HepG2 (cell line): Measurements from ENCODE around the gene MZF1. TPM values are rescaled to one million over a fixed set of nuclear protein-coding genes. Genes with fewer than 3 reads are reported as not detected.
A peak's percentile ranks its signal among the peaks of the same experiment; 100 is the strongest.

ENCODE experiments used
- CENPBD1 ChIP-seq: sonication (generic); formaldehyde crosslinking; IDR thresholded peaks from 2 replicates; pipeline ENCODE4 v1.8.0; 2022; ENCODE audit warnings: missing genetic modification reagents, low read depth, mild to moderate bottlenecking, borderline replicate concordance
- CREB1 ChIP-seq, 2 experiments: fragments of 450-650 bp in 1 of 2; IDR thresholded peaks; 2 replicates each; pipeline ENCODE4 v1.6.1; 2016 to 2017; ENCODE audit warnings: control low read depth in 1 of 2, mild to moderate bottlenecking in 1 of 2, missing compliant biosample characterization in 1 of 2, missing genetic modification characterization in 1 of 2
- GLI4 ChIP-seq: sonication (generic); formaldehyde crosslinking; IDR thresholded peaks from 2 replicates; pipeline ENCODE4 v1.5.1; 2020; ENCODE audit warnings: missing genetic modification reagents, mild to moderate bottlenecking, moderate library complexity, borderline replicate concordance
- HMGXB3 ChIP-seq: sonication (generic); formaldehyde crosslinking; IDR thresholded peaks from 2 replicates; pipeline ENCODE4 v1.4.0; 2020; ENCODE audit warnings: missing genetic modification reagents, borderline replicate concordance
- IKZF4 ChIP-seq: sonication (generic); formaldehyde crosslinking; IDR thresholded peaks from 2 replicates; pipeline ENCODE4 v1.5.1; 2020; ENCODE audit warnings: borderline replicate concordance, mild to moderate bottlenecking, low read depth, missing genetic modification reagents; ENCODE audit errors: not compliant biosample characterization
- JDP2 ChIP-seq: sonication (generic); formaldehyde crosslinking; IDR thresholded peaks from 2 replicates; pipeline ENCODE4 v1.8.1; 2022; ENCODE audit warnings: missing genetic modification reagents, borderline replicate concordance
- MXI1 ChIP-seq: IDR thresholded peaks from 3 replicates; pipeline ENCODE4 v1.6.1; 2012; ENCODE audit warnings: low read depth, low read length, inconsistent platforms, borderline replicate concordance
- NONO ChIP-seq, 2 experiments: fragments of 450-650 bp in 1 of 2; sonication (generic) in 1 of 2; formaldehyde crosslinking in 1 of 2; IDR thresholded peaks in 1 of 2; conservative IDR thresholded peaks in 1 of 2; 2 replicates each; pipeline versions ENCODE4 v1.6.1 to v1.8.0; 2017 to 2022; ENCODE audit warnings: mild to moderate bottlenecking in 1 of 2, missing genetic modification reagents in 1 of 2, moderate library complexity in 1 of 2
- PHF20 ChIP-seq: sonication (generic); formaldehyde crosslinking; IDR thresholded peaks from 2 replicates; pipeline ENCODE4 v1.5.0; 2020; ENCODE audit warnings: mild to moderate bottlenecking, missing genetic modification reagents
- PPARG ChIP-seq: conservative IDR thresholded peaks from 2 replicates; pipeline ENCODE4 v1.6.1; 2016; ENCODE audit warnings: missing biosample characterization, missing genetic modification reagents
- SP1 ChIP-seq, 2 experiments: fragments of 450-650 bp in 1 of 2; sonication (generic) in 1 of 2; formaldehyde crosslinking in 1 of 2; IDR thresholded peaks; 2 replicates each; pipeline versions ENCODE4 v1.4.0 to v1.6.1; 2016 to 2020; ENCODE audit warnings: missing genetic modification reagents in 1 of 2
- SRSF4 ChIP-seq: fragments of 200-400 bp; formaldehyde crosslinking; IDR thresholded peaks from one replicate; pipeline ENCODE4 v1.6.1; 2018; ENCODE audit warnings: mild to moderate bottlenecking, low read depth, low read length, moderate library complexity; ENCODE audit not compliant: poor library complexity, severe bottlenecking
- U2AF2 ChIP-seq: fragments of 200-400 bp; formaldehyde crosslinking; IDR thresholded peaks from 2 replicates; pipeline ENCODE4 v1.6.1; 2017; ENCODE audit warnings: low read depth, mild to moderate bottlenecking, low read length
- ZBTB21 ChIP-seq: sonication (generic); formaldehyde crosslinking; IDR thresholded peaks from 2 replicates; pipeline ENCODE4 v1.4.0; 2020; ENCODE audit warnings: missing genetic modification reagents
- ZFAT ChIP-seq: sonication (generic); formaldehyde crosslinking; conservative IDR thresholded peaks from 2 replicates; pipeline ENCODE4 v1.8.1; 2023; ENCODE audit warnings: missing genetic modification reagents, inconsistent platforms
- ZNF350 ChIP-seq: sonication (generic); formaldehyde crosslinking; IDR thresholded peaks from 2 replicates; pipeline ENCODE4 v1.4.0; 2020; ENCODE audit warnings: mild to moderate bottlenecking, low read depth, missing genetic modification reagents, borderline replicate concordance
- ZNF441 ChIP-seq: sonication (generic); formaldehyde crosslinking; IDR thresholded peaks from 2 replicates; pipeline ENCODE4 v1.7.0; 2021; ENCODE audit warnings: missing genetic modification reagents, borderline replicate concordance
- ZNF577 ChIP-seq: sonication (generic); formaldehyde crosslinking; IDR thresholded peaks from 2 replicates; pipeline ENCODE4 v1.4.0; 2020; ENCODE audit warnings: mild to moderate bottlenecking, low read depth, missing genetic modification reagents, borderline replicate concordance
- ZNF639 ChIP-seq: conservative IDR thresholded peaks from 2 replicates; pipeline ENCODE4 v1.6.1; 2018; ENCODE audit warnings: missing genetic modification reagents
- ZNF720 ChIP-seq: sonication (generic); formaldehyde crosslinking; IDR thresholded peaks from 2 replicates; pipeline ENCODE4 v1.4.0; 2020; ENCODE audit warnings: missing genetic modification reagents
- ZNF761 ChIP-seq: sonication (generic); formaldehyde crosslinking; conservative IDR thresholded peaks from 2 replicates; pipeline ENCODE4 v1.4.0; 2020; ENCODE audit warnings: mild to moderate bottlenecking, missing genetic modification reagents
- ZSCAN12 ChIP-seq: sonication (generic); formaldehyde crosslinking; IDR thresholded peaks from 2 replicates; pipeline ENCODE4 v1.9.0; 2021; ENCODE audit warnings: mild to moderate bottlenecking, missing genetic modification reagents
- polyA plus RNA-seq, 8 experiments: library from polyadenylated mRNA; depleted of rRNA in 3 of 8; stranded (reverse) in 7 of 8; unstranded in 1 of 8; fragments of >200 nt; fragmentation: Illumina TruSeq in 4 of 8; extraction: Trizol in 4 of 8; gene quantifications; 2 replicates each; pipeline versions ENCODE4 v1.2.1 to v1.2.3, GENCODE V29; 2011 to 2016; ENCODE audit warnings: low read depth in 4 of 8, missing spikeins in 1 of 8, mixed read lengths in 1 of 8; ENCODE audit not compliant: insufficient read depth in 1 of 8
- total RNA-seq, 5 experiments: library from RNA; depleted of rRNA; stranded (reverse); fragments of >200 nt; fragmentation: Illumina TruSeq; extraction: Trizol; gene quantifications; 2 replicates each; pipeline ENCODE4 v1.2.3, GENCODE V29; 2016; ENCODE audit warnings: low read depth in 1 of 5

MZF1 gene
- total and polyA plus RNA-seq, 2 of the 13 experiments (the other 11 are each of a cell fraction or from before 2014, with no cell fraction given): 3.1 to 8.1 TPM

- TF ChIP-seq SP1 (IDR thresholded peaks at IDR 0.05): no peak
- TF ChIP-seq SP1 (CRISPR knock-in tag; IDR thresholded peaks at IDR 0.05): peak; percentile 41; the same call in 1 of the 2 replicates
- TF ChIP-seq GLI4 (CRISPR knock-in tag): peak; percentile 19; the same call in 1 of the 2 replicates
- peak; percentile 15; the same call in 1 of the 2 replicates for TF ChIP-seq HMGXB3 (CRISPR knock-in tag)
- TF ChIP-seq ZFAT (CRISPR knock-in tag): no peak
- TF ChIP-seq U2AF2: no peak
- no peak for TF ChIP-seq NONO (IDR thresholded peaks at IDR 0.05)
- TF ChIP-seq NONO (CRISPR knock-in tag; conservative IDR thresholded peaks at IDR 0.05): peak; percentile 94
- TF ChIP-seq ZSCAN12 (CRISPR knock-in tag): no peak; the same call in 1 of the 2 replicates
- peak; percentile 15; the same call in 1 of the 2 replicates for TF ChIP-seq ZNF441
- TF ChIP-seq PPARG (CRISPR knock-in tag): 0 out of 2 replicates have a peak, but pooled peaks have one; percentile 39
- no peak for TF ChIP-seq MXI1
- TF ChIP-seq IKZF4 (CRISPR knock-in tag): peak; percentile 8
- peak; percentile 63; the same call in 1 of the 2 replicates for TF ChIP-seq ZNF639
- no peak for TF ChIP-seq SRSF4
- peak; percentile 89; the same call in 1 of the 2 replicates for TF ChIP-seq ZNF761 (CRISPR knock-in tag)
- TF ChIP-seq ZBTB21 (CRISPR knock-in tag): peak; percentile 30; the same call in 1 of the 2 replicates
- TF ChIP-seq ZNF577 (CRISPR knock-in tag): no peak
- peak; percentile 91 for TF ChIP-seq CREB1 (IDR thresholded peaks at IDR 0.05)
- TF ChIP-seq CREB1 (CRISPR knock-in tag; IDR thresholded peaks at IDR 0.05): peak; percentile 92
- peak; percentile 90 for TF ChIP-seq ZNF350 (CRISPR knock-in tag)
- peak; percentile 33; the same call in 1 of the 2 replicates for TF ChIP-seq JDP2
- peak; percentile 55 for TF ChIP-seq PHF20 (CRISPR knock-in tag)
- no peak for TF ChIP-seq CENPBD1
- TF ChIP-seq ZNF720 (CRISPR knock-in tag): no peak
Measured at GRCh38 chr19:58558623-58559274, 14.4 kb downstream of the MZF1 start (continued).
